ENCODE results near the gene SLC28A2.

- TF ChIP-seq CTCF (IDR thresholded peaks at IDR 0.05; ENCODE audit: low read depth, low read length, poor library complexity, severe bottlenecking) (no peak), EZH2phosphoT487 (IDR thresholded peaks at IDR 0.05; ENCODE audit: borderline replicate concordance, low read length) (no peak)
Measured at GRCh38 chr15:45285413-45285812, 33.4 kb downstream of the SLC28A2 start.
